H1 (cell line): ENCODE measurements around the gene GBX1. TPM values are rescaled to one million over a fixed set of nuclear protein-coding genes. Genes with fewer than 3 reads are reported as not detected.

ENCODE experiments used
- CTCF ChIA-PET: fragments of 300-600 bp; sonication (Branson Sonifier 250); formaldehyde crosslinking; loops from one replicate; lab custom pipeline; 2021; ENCODE audit not compliant: partially characterized antibody; lab: Charles Lee
- POLR2A ChIA-PET: fragments of 300-600 bp; sonication (Branson Sonifier 250); formaldehyde crosslinking; loops from one replicate; lab custom pipeline; 2021; ENCODE audit warnings: inconsistent platforms; ENCODE audit not compliant: partially characterized antibody; lab: Charles Lee
- DNase-seq, 2 experiments: peaks; one replicate each; pipeline versions ENCODE4 v3.0.0 to v3.0.0-alpha.2; 2010 to 2022; ENCODE audit warnings: low spot score in 2 of 2, low read depth in 1 of 2, mixed read lengths in 1 of 2
- FAIRE-seq: peaks from 2 replicates; lab custom pipeline; 2011; peaks lifted over from hg19 to GRCh38; lab: Jason Lieb, UNC
- H2AFZ ChIP-seq: 2 replicates; pipeline ENCODE4 v1.8.1; 2012; ENCODE audit warnings: low read length, inconsistent platforms
- H2AK5ac ChIP-seq: 2 replicates; pipeline ENCODE4 v1.6.1; 2013; ENCODE audit warnings: low read depth, low read length
- H2BK120ac ChIP-seq: replicated peaks from 2 replicates; pipeline ENCODE3; 2013; ENCODE audit warnings: low read depth, low read length, inconsistent platforms
- H2BK12ac ChIP-seq: 2 replicates; pipeline ENCODE4 v1.6.1; 2013; ENCODE audit warnings: low read depth, low read length
- H2BK15ac ChIP-seq: 2 replicates; pipeline ENCODE4 v1.6.1; 2013; ENCODE audit warnings: low read length
- H2BK20ac ChIP-seq: 2 replicates; pipeline ENCODE4 v1.6.1; 2013; ENCODE audit warnings: low read length
- H2BK5ac ChIP-seq: 2 replicates; pipeline ENCODE4 v1.6.1; 2013; ENCODE audit warnings: low read depth, low read length
- H3K14ac ChIP-seq: 2 replicates; pipeline ENCODE4 v1.6.1; 2013; ENCODE audit warnings: inconsistent platforms; ENCODE audit not compliant: insufficient read length
- H3K18ac ChIP-seq: 2 replicates; pipeline ENCODE4 v1.6.1; 2013; ENCODE audit warnings: low read length; ENCODE audit errors: extremely low read depth
- H3K23ac ChIP-seq: 2 replicates; pipeline ENCODE4 v1.6.1; 2013; ENCODE audit warnings: inconsistent platforms; ENCODE audit not compliant: insufficient read length
- H3K23me2 ChIP-seq: 2 replicates; pipeline ENCODE4 v1.6.1; 2013; ENCODE audit warnings: low read depth, low read length
- H3K27ac ChIP-seq: 2 replicates; pipeline ENCODE4 v1.6.1; 2011; ENCODE audit warnings: low read depth, low read length, inconsistent platforms
- H3K27me3 ChIP-seq, 4 experiments: replicated peaks in 1 of 4; 1 replicate in 1 of 4; 2 replicates in 3 of 4; pipeline versions ENCODE4 v1.6.1 to v1.8.1; 2011 to 2013; ENCODE audit warnings: low read length in 3 of 4, mild to moderate bottlenecking in 3 of 4, inconsistent platforms in 2 of 4, mixed read lengths in 2 of 4, moderate library complexity in 1 of 4; ENCODE audit not compliant: control insufficient read depth in 3 of 4, insufficient read depth in 3 of 4; ENCODE audit errors: extremely low read depth in 1 of 4
- H3K36me3 ChIP-seq, 4 experiments: 2 replicates each; pipeline versions ENCODE4 v1.6.1 to v1.8.1; 2011 to 2013; ENCODE audit warnings: mild to moderate bottlenecking in 4 of 4, low read length in 3 of 4, moderate library complexity in 2 of 4, control low read depth in 1 of 4, inconsistent platforms in 1 of 4; ENCODE audit not compliant: insufficient read depth in 4 of 4, control insufficient read depth in 2 of 4
- H3K4ac ChIP-seq: replicated peaks from 2 replicates; pipeline ENCODE3; 2013; ENCODE audit warnings: low read length, low read depth, mixed read lengths, inconsistent platforms; ENCODE audit not compliant: insufficient read length
- H3K4me1 ChIP-seq, 4 experiments: replicated peaks in 1 of 4; 1 replicate in 1 of 4; 2 replicates in 3 of 4; pipeline versions ENCODE4 v1.6.1 to v1.8.1; 2011 to 2013; ENCODE audit warnings: low read length in 3 of 4, inconsistent platforms in 2 of 4, mixed read lengths in 1 of 4; ENCODE audit not compliant: insufficient read depth in 4 of 4, control insufficient read depth in 3 of 4
- H3K4me2 ChIP-seq, 2 experiments: 2 replicates each; pipeline versions ENCODE4 v1.6.1 to v1.8.1; 2011 to 2013; ENCODE audit warnings: low read depth in 2 of 2, low read length in 2 of 2, control low read depth in 1 of 2, inconsistent platforms in 1 of 2, mild to moderate bottlenecking in 1 of 2; ENCODE audit not compliant: insufficient read depth in 1 of 2
- H3K4me3 ChIP-seq, 4 experiments: fragments of 200-600, 300-600 bp in 1 of 4; sonication (generic), shearing (Covaris generic), sonication (Bioruptor Twin) in 1 of 4; 2 replicates each; pipeline versions ENCODE4 v1.5.1 to v1.8.1; 2011 to 2016; ENCODE audit warnings: low read length in 4 of 4, low read depth in 3 of 4, control low read depth in 2 of 4, inconsistent platforms in 2 of 4, mild to moderate bottlenecking in 2 of 4, mixed read lengths in 1 of 4, moderate library complexity in 1 of 4; ENCODE audit not compliant: insufficient read depth in 2 of 4; ENCODE audit errors: extremely low read depth in 1 of 4
- H3K56ac ChIP-seq: replicated peaks from 2 replicates; pipeline ENCODE3; 2013; ENCODE audit warnings: low read depth, mild to moderate bottlenecking, mixed read lengths, low read length, inconsistent platforms; ENCODE audit not compliant: insufficient read length
- H3K79me1 ChIP-seq: 2 replicates; pipeline ENCODE4 v1.6.1; 2013; ENCODE audit warnings: low read depth, low read length, control low read depth
- H3K79me2 ChIP-seq, 2 experiments: 2 replicates each; pipeline versions ENCODE4 v1.6.1 to v1.8.1; 2012 to 2013; ENCODE audit warnings: low read length in 2 of 2, mild to moderate bottlenecking in 2 of 2, inconsistent platforms in 1 of 2; ENCODE audit not compliant: insufficient read depth in 2 of 2, control insufficient read depth in 1 of 2
- H3K9ac ChIP-seq, 4 experiments: replicated peaks in 1 of 4; 1 replicate in 1 of 4; 2 replicates in 3 of 4; pipeline versions ENCODE4 v1.6.1 to v1.8.1; 2011 to 2013; ENCODE audit warnings: low read depth in 3 of 4, low read length in 3 of 4, control low read depth in 2 of 4, mild to moderate bottlenecking in 2 of 4, moderate library complexity in 2 of 4, inconsistent platforms in 1 of 4; ENCODE audit errors: extremely low read depth in 1 of 4
- H3K9me3 ChIP-seq, 2 experiments: 2 replicates each; pipeline versions ENCODE4 v1.6.1 to v1.8.1; 2012 to 2013; ENCODE audit warnings: mild to moderate bottlenecking in 2 of 2, moderate library complexity in 2 of 2, control low read depth in 1 of 2, inconsistent platforms in 1 of 2, low read depth in 1 of 2, low read length in 1 of 2, mixed read lengths in 1 of 2; ENCODE audit not compliant: insufficient read depth in 2 of 2
- H4K20me1 ChIP-seq, 2 experiments: replicated peaks in 1 of 2; 2 replicates each; pipeline versions ENCODE3 to v1.8.1; 2011 to 2013; ENCODE audit warnings: inconsistent platforms in 2 of 2, low read length in 2 of 2, mild to moderate bottlenecking in 1 of 2; ENCODE audit not compliant: insufficient read depth in 2 of 2, control insufficient read depth in 1 of 2
- H4K5ac ChIP-seq: 2 replicates; pipeline ENCODE4 v1.6.1; 2013; ENCODE audit warnings: low read length, low read depth, mixed read lengths, inconsistent platforms; ENCODE audit not compliant: insufficient read length
- H4K8ac ChIP-seq: 2 replicates; pipeline ENCODE4 v1.8.0; 2013; ENCODE audit warnings: mild to moderate bottlenecking, moderate library complexity, low read length, inconsistent platforms; ENCODE audit not compliant: insufficient read depth; ENCODE audit errors: extremely low read depth
- H4K91ac ChIP-seq: replicated peaks from 2 replicates; pipeline ENCODE3; 2013; ENCODE audit warnings: low read length, mixed read lengths, inconsistent platforms; ENCODE audit not compliant: insufficient read length
- CHD2 ChIP-seq: IDR thresholded peaks from 2 replicates; pipeline ENCODE4 v1.6.1; 2012; ENCODE audit warnings: low read length, improper control_type of control experiment
- CTBP2 ChIP-seq: IDR thresholded peaks from 2 replicates; pipeline ENCODE4 v1.7.0; 2011; ENCODE audit warnings: borderline replicate concordance, mild to moderate bottlenecking, moderate library complexity, mixed read lengths, low read length; ENCODE audit not compliant: insufficient read depth, insufficient read length
- GABPA ChIP-seq: IDR thresholded peaks from 2 replicates; pipeline ENCODE4 v1.6.1; 2011; ENCODE audit warnings: mild to moderate bottlenecking, low read length, moderate library complexity, borderline replicate concordance; ENCODE audit not compliant: insufficient read depth
- JUND ChIP-seq: IDR thresholded peaks from 2 replicates; pipeline ENCODE4 v1.6.1; 2011; ENCODE audit warnings: mild to moderate bottlenecking, improper control_type of control experiment, low read length
- SIRT6 ChIP-seq: IDR thresholded peaks from one replicate; pipeline ENCODE4 v1.7.1; 2012; ENCODE audit warnings: low read length, inconsistent platforms
- TAF1 ChIP-seq: IDR thresholded peaks from 2 replicates; pipeline ENCODE4 v1.6.1; 2011; ENCODE audit warnings: mild to moderate bottlenecking, low read depth, low read length
- YY1 ChIP-seq: IDR thresholded peaks from 2 replicates; pipeline ENCODE4 v1.6.1; 2011; ENCODE audit warnings: low read depth, mild to moderate bottlenecking, low read length
- WGBS, 2 experiments: shearing (Covaris generic) in 1 of 2; methylation state at CpG; one replicate each; pipeline versions ENCODE4 v1.1.6 to v1.1.7; 2013 to 2015; ENCODE audit warnings: low lambda C conversion rate in 2 of 2, mixed read lengths in 2 of 2, inconsistent platforms in 1 of 2, low coverage in 1 of 2, missing lambda C conversion rate in 1 of 2; ENCODE audit not compliant: insufficient replicate concordance in 2 of 2, insufficient coverage in 1 of 2, insufficient read length in 1 of 2; ENCODE audit errors: extremely low coverage in 1 of 2, missing lambda C conversion rate in 1 of 2; 5-methylcytosine and 5-hydroxymethylcytosine counted together
- polyA plus RNA-seq, 7 experiments: library from polyadenylated mRNA; depleted of rRNA in 3 of 7; stranded (reverse) in 5 of 7; unstranded in 2 of 7; fragments of >200 nt in 5 of 7; fragments of 200-250 nt in 2 of 7; gene quantifications; 1 replicate in 5 of 7; 2 replicates in 1 of 7; 4 replicates in 1 of 7; pipeline versions ENCODE4 v1.2.1 to v1.2.3, GENCODE V29; 2011 to 2013; ENCODE audit warnings: missing spikeins in 2 of 7, mixed read lengths in 2 of 7
- total RNA-seq: library from RNA; stranded (reverse); fragmentation: NEBNext Ultra II Directional; extraction: Animal tissue kit (Norgen Biotek cat#: 25700); gene quantifications from 2 replicates; pipeline ENCODE4 v1.2.1, GENCODE V29; 2021

Gene GBX1
- total and polyA plus RNA-seq, 2 of the 8 experiments (the other 6 are each of a cell fraction or from before 2014, with no cell fraction given), result not detected

DNA sequence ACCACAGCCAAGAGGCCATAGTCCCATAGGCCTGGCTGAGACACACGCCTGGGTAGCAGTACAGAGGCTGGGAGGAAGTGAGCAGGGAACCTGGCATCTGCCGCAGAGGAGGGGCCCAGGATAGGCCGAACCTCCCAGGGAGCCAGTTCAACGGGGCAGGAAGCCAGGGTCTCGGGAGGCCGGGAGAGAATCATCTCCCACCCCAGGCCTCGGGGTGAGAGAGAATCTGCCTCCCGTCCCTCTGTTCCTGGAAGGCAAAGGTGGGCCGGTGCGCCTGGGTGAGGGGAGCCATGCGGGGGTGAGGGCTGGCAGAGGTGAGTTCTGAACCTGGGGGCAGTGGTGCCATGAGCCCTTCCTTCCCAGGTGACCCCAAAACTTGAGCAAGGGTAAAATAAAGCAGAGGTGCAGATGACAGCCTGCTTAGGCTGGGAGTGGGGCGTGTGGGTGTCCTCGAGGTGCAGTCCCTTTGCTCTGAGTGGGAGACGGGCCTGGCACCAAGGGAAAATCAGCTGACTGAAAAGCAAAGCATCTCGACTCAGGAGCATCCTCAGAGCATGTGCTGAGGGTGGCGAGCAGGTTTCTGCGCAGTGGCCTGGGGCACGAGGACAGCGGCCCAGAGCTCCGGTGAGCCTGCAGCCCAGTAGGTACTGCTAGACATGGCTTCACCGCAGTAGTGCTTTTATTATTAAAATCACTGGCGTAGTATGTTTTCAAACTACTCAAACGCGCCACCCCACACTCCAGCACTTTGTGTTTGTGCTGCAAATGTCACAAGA is 65.7 kb downstream of the GBX1 start:
- H3K9ac ChIP-seq, result 0 out of 7 replicates have a peak overlapping the region, but pooled peaks of 1 of the 4 experiments have one; percentile 11
- CTCF ChIA-PET, result interaction anchor here (0.6 to 22.4 kb wide), 6 partner anchors 10 to 68 kb away, joined by 3 to 448 read pairs (median 5); partner anchors contain the start of genes AGAP3 and TMUB1

More for the DNA sequence above, 65.7 kb downstream of the GBX1 start:
- H2BK5ac ChIP-seq, result peak overlapping the region; percentile 16; the same call in 1 of the 2 replicates
- H2AFZ ChIP-seq, result no peak overlapping the region
- no peaks in the 10 kb centered on the region; the same call in 1 of the 2 replicates for H3K23me2 ChIP-seq
- POLR2A ChIA-PET, result interaction anchor here (1.2 to 1.4 kb wide), 2 partner anchors 39 to 65 kb away, joined by 3 read pairs; no protein-coding TSS in a partner anchor
- no peaks in the 10 kb centered on the region for H3K27me3 ChIP-seq
- H2BK20ac ChIP-seq, result no peak overlapping the region
- no peak overlapping the region for H3K4me2 ChIP-seq
- DNase-seq (no peak), FAIRE-seq (no peak)
- no peak overlapping the region for H2BK120ac ChIP-seq
- H4K5ac ChIP-seq, result no peak overlapping the region
- H3K36me3 ChIP-seq, result no peaks in the 10 kb centered on the region
- H3K79me1 ChIP-seq, result peaks cover 12% of the 10 kb centered on the region
- peak overlapping the region; percentile 71; the same call in 1 of the 2 replicates for H2BK12ac ChIP-seq
- WGBS, 2 experiments, result 82% methylated on average over 24 of the region's 24 CpGs; no CpG with 5 or more reads in 1 of the 2 experiments
- H3K9me3 ChIP-seq, result no peaks in the 10 kb centered on the region
- no peak overlapping the region for H3K27ac ChIP-seq
- no peak overlapping the region for H3K23ac ChIP-seq
- no peak overlapping the region for H3K18ac ChIP-seq
- no peak overlapping the region for H4K91ac ChIP-seq
- 0 out of 2 replicates have a peak overlapping the region, but pooled peaks have one; percentile 53 for H2AK5ac ChIP-seq
- no peak overlapping the region for H4K8ac ChIP-seq
- H3K56ac ChIP-seq, result no peak overlapping the region
- H3K4me3 ChIP-seq, result no peak overlapping the region
- H3K4me1 ChIP-seq, result peaks cover 2 to 31% (median 16%) of the 10 kb centered on the region in 4 experiments
- H3K14ac ChIP-seq, result no peak overlapping the region
- no peak overlapping the region for H3K4ac ChIP-seq
- peaks cover 6 to 28% of the 10 kb centered on the region in 2 experiments for H4K20me1 ChIP-seq
- no peak for TF ChIP-seq CHD2
- no peak for TF ChIP-seq TAF1
- no peak for TF ChIP-seq GABPA
- TF ChIP-seq YY1, result no peak
- TF ChIP-seq CTBP2, result no peak
- TF ChIP-seq JUND, result no peak
- no peak for TF ChIP-seq SIRT6
- H3K79me2 ChIP-seq, result peaks cover 0 to 47% of the 10 kb centered on the region in 2 experiments; a peak in 2 of 4 replicates
- H2BK15ac ChIP-seq, result no peak overlapping the region; the same call in 1 of the 2 replicates
